HepG2 (cell line): ENCODE data around the gene CEP162. TPM values are rescaled to one million over a fixed set of nuclear protein-coding genes. Genes with fewer than 3 reads are reported as not detected.

ENCODE experiments used
- HBP1 ChIP-seq: IDR thresholded peaks from 2 replicates; pipeline ENCODE4 v1.6.1; 2016; ENCODE audit warnings: low read depth, control low read depth
- ISL2 ChIP-seq: sonication (generic); formaldehyde crosslinking; IDR thresholded peaks from 2 replicates; pipeline ENCODE4 v1.5.0; 2020; ENCODE audit warnings: missing genetic modification reagents
- KAT7 ChIP-seq: IDR thresholded peaks from 2 replicates; pipeline ENCODE4 v1.6.1; 2018; ENCODE audit warnings: borderline replicate concordance, missing compliant biosample characterization
- KLF6 ChIP-seq: IDR thresholded peaks from 2 replicates; pipeline ENCODE4 v1.8.0; 2016; ENCODE audit warnings: missing biosample characterization, missing genetic modification reagents
- KMT2A ChIP-seq: sonication (generic); formaldehyde crosslinking; IDR thresholded peaks from 2 replicates; pipeline ENCODE4 v1.4.0; 2020; ENCODE audit warnings: missing genetic modification reagents
- MTA1 ChIP-seq: sonication (generic); formaldehyde crosslinking; IDR thresholded peaks from 2 replicates; pipeline ENCODE4 v1.4.0; 2020; ENCODE audit warnings: missing genetic modification reagents, mild to moderate bottlenecking, borderline replicate concordance
- NR2F2 ChIP-seq: IDR thresholded peaks from 2 replicates; pipeline ENCODE4 v1.6.1; 2012; ENCODE audit warnings: low read depth, inconsistent platforms, borderline replicate concordance
- SNAPC2 ChIP-seq: sonication (generic); formaldehyde crosslinking; IDR thresholded peaks from 2 replicates; pipeline ENCODE4 v1.8.1; 2022; ENCODE audit warnings: mild to moderate bottlenecking, missing genetic modification reagents
- YEATS4 ChIP-seq: sonication (generic); formaldehyde crosslinking; IDR thresholded peaks from 2 replicates; pipeline ENCODE4 v1.4.0; 2020; ENCODE audit warnings: missing genetic modification reagents, borderline replicate concordance
- ZKSCAN8 ChIP-seq: IDR thresholded peaks from 2 replicates; pipeline ENCODE4 v1.6.1; 2016; ENCODE audit warnings: borderline replicate concordance, missing genetic modification reagents, missing compliant biosample characterization
- ZNF124 ChIP-seq: sonication (generic); formaldehyde crosslinking; IDR thresholded peaks from 2 replicates; pipeline ENCODE4 v1.4.0; 2020; ENCODE audit warnings: missing genetic modification reagents
- ZNF33A ChIP-seq: sonication (generic); formaldehyde crosslinking; IDR thresholded peaks from 2 replicates; pipeline ENCODE4 v1.5.1; 2020; ENCODE audit warnings: missing genetic modification reagents, mild to moderate bottlenecking, moderate library complexity, borderline replicate concordance
- ZNF430 ChIP-seq: sonication (generic); formaldehyde crosslinking; IDR thresholded peaks from 2 replicates; pipeline ENCODE4 v1.9.0; 2021; ENCODE audit warnings: mild to moderate bottlenecking, missing genetic modification reagents
- ZNF577 ChIP-seq: sonication (generic); formaldehyde crosslinking; IDR thresholded peaks from 2 replicates; pipeline ENCODE4 v1.4.0; 2020; ENCODE audit warnings: mild to moderate bottlenecking, low read depth, missing genetic modification reagents, borderline replicate concordance
- ZNF660 ChIP-seq: sonication (generic); formaldehyde crosslinking; IDR thresholded peaks from 2 replicates; pipeline ENCODE4 v1.5.1; 2020; ENCODE audit warnings: mild to moderate bottlenecking, low read depth, missing genetic modification reagents, borderline replicate concordance
- ZNF720 ChIP-seq: sonication (generic); formaldehyde crosslinking; IDR thresholded peaks from 2 replicates; pipeline ENCODE4 v1.4.0; 2020; ENCODE audit warnings: missing genetic modification reagents
- ZNF770 ChIP-seq: sonication (generic); formaldehyde crosslinking; IDR thresholded peaks from 2 replicates; pipeline ENCODE4 v1.5.0; 2020; ENCODE audit warnings: mild to moderate bottlenecking, missing genetic modification reagents
- ZNF891 ChIP-seq: sonication (generic); formaldehyde crosslinking; IDR thresholded peaks from 2 replicates; pipeline ENCODE4 v1.5.0; 2020; ENCODE audit warnings: mild to moderate bottlenecking, missing genetic modification reagents
- polyA plus RNA-seq, 8 experiments: library from polyadenylated mRNA; depleted of rRNA in 3 of 8; stranded (reverse) in 7 of 8; unstranded in 1 of 8; fragments of >200 nt; fragmentation: Illumina TruSeq in 4 of 8; extraction: Trizol in 4 of 8; gene quantifications; 2 replicates each; pipeline versions ENCODE4 v1.2.1 to v1.2.3, GENCODE V29; 2011 to 2016; ENCODE audit warnings: low read depth in 4 of 8, missing spikeins in 1 of 8, mixed read lengths in 1 of 8; ENCODE audit not compliant: insufficient read depth in 1 of 8
- total RNA-seq, 5 experiments: library from RNA; depleted of rRNA; stranded (reverse); fragments of >200 nt; fragmentation: Illumina TruSeq; extraction: Trizol; gene quantifications; 2 replicates each; pipeline ENCODE4 v1.2.3, GENCODE V29; 2016; ENCODE audit warnings: low read depth in 1 of 5
- TF ChIP-seq, protein P1 (sequence below): sonication (generic); formaldehyde crosslinking; IDR thresholded peaks from 2 replicates; pipeline ENCODE4 v1.4.0; 2020; ENCODE audit warnings: missing genetic modification reagents
- TF ChIP-seq, protein P2 (sequence below): sonication (generic); formaldehyde crosslinking; IDR thresholded peaks from 2 replicates; pipeline ENCODE4 v1.4.0; 2020; ENCODE audit warnings: mild to moderate bottlenecking, missing genetic modification reagents
- TF ChIP-seq, protein P3 (sequence below): sonication (generic); formaldehyde crosslinking; IDR thresholded peaks from 2 replicates; pipeline ENCODE4 v1.4.0; 2020; ENCODE audit warnings: mild to moderate bottlenecking, low read depth, missing genetic modification reagents

The CEP162 gene
- total and polyA plus RNA-seq, 2 of the 13 experiments (the other 11 are each of a cell fraction or from before 2014, with no cell fraction given), result 0.50 to 7.9 TPM

DNA sequence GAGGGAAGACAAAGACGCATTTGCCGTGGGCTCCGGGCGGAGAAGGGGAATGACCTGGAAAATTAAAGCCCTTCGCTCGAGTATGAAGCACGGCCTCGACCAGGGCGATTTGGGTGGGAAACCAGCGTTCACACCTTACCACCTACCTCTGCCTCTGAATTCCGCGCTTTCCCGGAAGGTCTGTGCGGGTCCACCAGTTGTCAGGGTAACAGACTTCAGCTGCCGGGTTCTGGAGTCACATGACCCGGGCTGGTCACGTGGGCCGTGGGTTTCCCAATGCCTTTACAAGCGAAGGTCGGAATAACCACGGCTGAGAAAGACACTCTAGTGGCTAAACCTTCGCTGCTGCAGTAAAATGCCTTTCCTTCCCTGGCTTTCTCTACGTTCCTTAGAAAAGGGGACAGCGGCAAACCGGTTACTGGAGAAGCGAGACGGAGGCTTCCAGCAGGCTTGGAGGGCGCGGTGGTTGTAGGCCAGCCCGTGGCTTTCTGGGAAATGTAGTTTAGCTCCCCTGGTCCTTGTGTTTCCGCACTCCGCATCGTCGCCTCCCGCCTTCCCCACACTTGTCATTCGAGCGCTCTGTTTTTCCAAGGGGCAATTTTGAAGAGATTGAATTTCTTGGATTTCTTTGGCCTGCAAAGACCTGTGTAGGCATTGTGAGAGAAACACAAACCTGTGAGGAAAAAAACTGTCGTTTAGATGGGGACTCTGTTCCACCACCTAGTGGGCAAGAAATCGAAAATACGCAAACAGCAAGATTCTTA is at the start of gene CEP162 (continued):
- TF ChIP-seq SNAPC2 (CRISPR knock-in tag), result no peak
- no peak for TF ChIP-seq MTA1 (CRISPR knock-in tag)
- peak; percentile 46; the same call in 1 of the 2 replicates for TF ChIP-seq ZNF770 (CRISPR knock-in tag)
- no peak for TF ChIP-seq ZNF720 (CRISPR knock-in tag)
- TF ChIP-seq ZNF124 (CRISPR knock-in tag), result no peak
- TF ChIP-seq HBP1, result no peak; the same call in 1 of the 2 replicates
- TF ChIP-seq ZNF430 (CRISPR knock-in tag), result peak; percentile 45; the same call in 1 of the 2 replicates
- TF ChIP-seq YEATS4 (CRISPR knock-in tag), result peak; percentile 63
- no peak for TF ChIP-seq ZNF577
- 0 out of 2 replicates have a peak, but pooled peaks have one; percentile 38 for TF ChIP-seq ZNF891
- no peak; the same call in 1 of the 2 replicates for TF ChIP-seq KMT2A (CRISPR knock-in tag)
- TF ChIP-seq KAT7 (CRISPR knock-in tag), result peak; percentile 61; the same call in 1 of the 2 replicates
- TF ChIP-seq, protein P1, sequence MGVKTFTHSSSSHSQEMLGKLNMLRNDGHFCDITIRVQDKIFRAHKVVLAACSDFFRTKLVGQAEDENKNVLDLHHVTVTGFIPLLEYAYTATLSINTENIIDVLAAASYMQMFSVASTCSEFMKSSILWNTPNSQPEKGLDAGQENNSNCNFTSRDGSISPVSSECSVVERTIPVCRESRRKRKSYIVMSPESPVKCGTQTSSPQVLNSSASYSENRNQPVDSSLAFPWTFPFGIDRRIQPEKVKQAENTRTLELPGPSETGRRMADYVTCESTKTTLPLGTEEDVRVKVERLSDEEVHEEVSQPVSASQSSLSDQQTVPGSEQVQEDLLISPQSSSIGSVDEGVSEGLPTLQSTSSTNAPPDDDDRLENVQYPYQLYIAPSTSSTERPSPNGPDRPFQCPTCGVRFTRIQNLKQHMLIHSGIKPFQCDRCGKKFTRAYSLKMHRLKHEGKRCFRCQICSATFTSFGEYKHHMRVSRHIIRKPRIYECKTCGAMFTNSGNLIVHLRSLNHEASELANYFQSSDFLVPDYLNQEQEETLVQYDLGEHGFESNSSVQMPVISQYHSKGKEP (CRISPR knock-in tag), result no peak
- TF ChIP-seq ISL2, result peak; percentile 4; the same call in 1 of the 2 replicates
- 0 out of 2 replicates have a peak, but pooled peaks have one; percentile 52 for TF ChIP-seq KLF6 (CRISPR knock-in tag)
- no peak for TF ChIP-seq ZNF33A
- TF ChIP-seq, protein P2, sequence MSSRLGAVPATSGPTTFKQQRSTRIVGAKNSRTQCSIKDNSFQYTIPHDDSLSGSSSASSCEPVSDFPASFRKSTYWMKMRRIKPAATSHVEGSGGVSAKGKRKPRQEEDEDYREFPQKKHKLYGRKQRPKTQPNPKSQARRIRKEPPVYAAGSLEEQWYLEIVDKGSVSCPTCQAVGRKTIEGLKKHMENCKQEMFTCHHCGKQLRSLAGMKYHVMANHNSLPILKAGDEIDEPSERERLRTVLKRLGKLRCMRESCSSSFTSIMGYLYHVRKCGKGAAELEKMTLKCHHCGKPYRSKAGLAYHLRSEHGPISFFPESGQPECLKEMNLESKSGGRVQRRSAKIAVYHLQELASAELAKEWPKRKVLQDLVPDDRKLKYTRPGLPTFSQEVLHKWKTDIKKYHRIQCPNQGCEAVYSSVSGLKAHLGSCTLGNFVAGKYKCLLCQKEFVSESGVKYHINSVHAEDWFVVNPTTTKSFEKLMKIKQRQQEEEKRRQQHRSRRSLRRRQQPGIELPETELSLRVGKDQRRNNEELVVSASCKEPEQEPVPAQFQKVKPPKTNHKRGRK (CRISPR knock-in tag), result no peak
- TF ChIP-seq, protein P3, sequence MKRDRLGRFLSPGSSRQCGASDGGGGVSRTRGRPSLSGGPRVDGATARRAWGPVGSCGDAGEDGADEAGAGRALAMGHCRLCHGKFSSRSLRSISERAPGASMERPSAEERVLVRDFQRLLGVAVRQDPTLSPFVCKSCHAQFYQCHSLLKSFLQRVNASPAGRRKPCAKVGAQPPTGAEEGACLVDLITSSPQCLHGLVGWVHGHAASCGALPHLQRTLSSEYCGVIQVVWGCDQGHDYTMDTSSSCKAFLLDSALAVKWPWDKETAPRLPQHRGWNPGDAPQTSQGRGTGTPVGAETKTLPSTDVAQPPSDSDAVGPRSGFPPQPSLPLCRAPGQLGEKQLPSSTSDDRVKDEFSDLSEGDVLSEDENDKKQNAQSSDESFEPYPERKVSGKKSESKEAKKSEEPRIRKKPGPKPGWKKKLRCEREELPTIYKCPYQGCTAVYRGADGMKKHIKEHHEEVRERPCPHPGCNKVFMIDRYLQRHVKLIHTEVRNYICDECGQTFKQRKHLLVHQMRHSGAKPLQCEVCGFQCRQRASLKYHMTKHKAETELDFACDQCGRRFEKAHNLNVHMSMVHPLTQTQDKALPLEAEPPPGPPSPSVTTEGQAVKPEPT (CRISPR knock-in tag), result no peak
- TF ChIP-seq NR2F2, result no peak; the same call in 1 of the 2 replicates
- no peak for TF ChIP-seq ZNF660 (CRISPR knock-in tag)
- TF ChIP-seq ZKSCAN8 (CRISPR knock-in tag), result no peak
